Ovary (tissue), 3 donors: Measurements from ENCODE around the gene IP6K1.

Experiments
- EP300 ChIP-seq: sonication (generic); formaldehyde crosslinking; IDR thresholded peaks from one replicate; pipeline ENCODE4 v1.6.1; 2017; ENCODE audit warnings: antibody characterized with exemption
- POLR2A ChIP-seq: fragments of 450-650 bp; IDR thresholded peaks from one replicate; pipeline ENCODE4 v1.6.1; 2017; ENCODE audit warnings: antibody characterized with exemption, mild to moderate bottlenecking, moderate library complexity
- TF ChIP-seq, protein P1 (sequence below), 3 donors: fragments of 450-650 bp in 2 of 3; fragments of 200-600 bp in 1 of 3; IDR thresholded peaks; one replicate each; pipeline versions ENCODE4 v1.5.1 to v1.8.0; 2016 to 2022; ENCODE audit warnings: antibody characterized with exemption in 3 of 3, mild to moderate bottlenecking in 1 of 3
- donor health status: DM: no; HTN: no; CAD: no.

DNA sequence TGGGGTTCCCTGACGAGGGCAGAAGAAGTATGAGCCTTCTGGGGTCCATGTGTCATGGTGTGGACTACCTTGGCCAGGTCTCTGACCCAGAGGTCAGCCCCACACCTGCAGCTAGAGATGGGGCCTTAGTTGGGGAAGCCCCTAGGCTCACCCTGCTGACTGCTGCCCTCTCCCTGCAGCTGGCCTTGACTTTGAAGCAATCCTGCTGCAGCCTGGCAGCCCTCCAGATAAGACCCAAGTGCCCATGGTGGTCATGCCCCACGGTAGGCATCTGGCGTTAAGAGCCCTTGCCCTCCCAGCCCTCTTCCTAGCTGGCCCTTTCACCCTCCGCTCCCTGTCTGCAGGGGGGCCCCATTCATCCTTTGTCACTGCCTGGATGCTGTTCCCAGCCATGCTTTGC lies 104.8 kb downstream of the IP6K1 start:
- TF ChIP-seq POLR2A, result no peak
- TF ChIP-seq, protein P1, sequence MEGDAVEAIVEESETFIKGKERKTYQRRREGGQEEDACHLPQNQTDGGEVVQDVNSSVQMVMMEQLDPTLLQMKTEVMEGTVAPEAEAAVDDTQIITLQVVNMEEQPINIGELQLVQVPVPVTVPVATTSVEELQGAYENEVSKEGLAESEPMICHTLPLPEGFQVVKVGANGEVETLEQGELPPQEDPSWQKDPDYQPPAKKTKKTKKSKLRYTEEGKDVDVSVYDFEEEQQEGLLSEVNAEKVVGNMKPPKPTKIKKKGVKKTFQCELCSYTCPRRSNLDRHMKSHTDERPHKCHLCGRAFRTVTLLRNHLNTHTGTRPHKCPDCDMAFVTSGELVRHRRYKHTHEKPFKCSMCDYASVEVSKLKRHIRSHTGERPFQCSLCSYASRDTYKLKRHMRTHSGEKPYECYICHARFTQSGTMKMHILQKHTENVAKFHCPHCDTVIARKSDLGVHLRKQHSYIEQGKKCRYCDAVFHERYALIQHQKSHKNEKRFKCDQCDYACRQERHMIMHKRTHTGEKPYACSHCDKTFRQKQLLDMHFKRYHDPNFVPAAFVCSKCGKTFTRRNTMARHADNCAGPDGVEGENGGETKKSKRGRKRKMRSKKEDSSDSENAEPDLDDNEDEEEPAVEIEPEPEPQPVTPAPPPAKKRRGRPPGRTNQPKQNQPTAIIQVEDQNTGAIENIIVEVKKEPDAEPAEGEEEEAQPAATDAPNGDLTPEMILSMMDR (IDR thresholded peaks at IDR 0.05), result no peak
- TF ChIP-seq EP300, result no peak
